GM18507 (cell line): Measurements from ENCODE around the gene ABCA2.

Source experiments
- DNase-seq: peaks from one replicate; pipeline ENCODE4 v3.0.0; 2011; ENCODE audit warnings: low read depth; ENCODE audit not compliant: insufficient read length; ENCODE audit errors: extremely low spot score
- FAIRE-seq: peaks from 2 replicates; lab custom pipeline; 2011; peaks lifted over from hg19 to GRCh38; lab: Jason Lieb, UNC

Gene ABCA2

DNA sequence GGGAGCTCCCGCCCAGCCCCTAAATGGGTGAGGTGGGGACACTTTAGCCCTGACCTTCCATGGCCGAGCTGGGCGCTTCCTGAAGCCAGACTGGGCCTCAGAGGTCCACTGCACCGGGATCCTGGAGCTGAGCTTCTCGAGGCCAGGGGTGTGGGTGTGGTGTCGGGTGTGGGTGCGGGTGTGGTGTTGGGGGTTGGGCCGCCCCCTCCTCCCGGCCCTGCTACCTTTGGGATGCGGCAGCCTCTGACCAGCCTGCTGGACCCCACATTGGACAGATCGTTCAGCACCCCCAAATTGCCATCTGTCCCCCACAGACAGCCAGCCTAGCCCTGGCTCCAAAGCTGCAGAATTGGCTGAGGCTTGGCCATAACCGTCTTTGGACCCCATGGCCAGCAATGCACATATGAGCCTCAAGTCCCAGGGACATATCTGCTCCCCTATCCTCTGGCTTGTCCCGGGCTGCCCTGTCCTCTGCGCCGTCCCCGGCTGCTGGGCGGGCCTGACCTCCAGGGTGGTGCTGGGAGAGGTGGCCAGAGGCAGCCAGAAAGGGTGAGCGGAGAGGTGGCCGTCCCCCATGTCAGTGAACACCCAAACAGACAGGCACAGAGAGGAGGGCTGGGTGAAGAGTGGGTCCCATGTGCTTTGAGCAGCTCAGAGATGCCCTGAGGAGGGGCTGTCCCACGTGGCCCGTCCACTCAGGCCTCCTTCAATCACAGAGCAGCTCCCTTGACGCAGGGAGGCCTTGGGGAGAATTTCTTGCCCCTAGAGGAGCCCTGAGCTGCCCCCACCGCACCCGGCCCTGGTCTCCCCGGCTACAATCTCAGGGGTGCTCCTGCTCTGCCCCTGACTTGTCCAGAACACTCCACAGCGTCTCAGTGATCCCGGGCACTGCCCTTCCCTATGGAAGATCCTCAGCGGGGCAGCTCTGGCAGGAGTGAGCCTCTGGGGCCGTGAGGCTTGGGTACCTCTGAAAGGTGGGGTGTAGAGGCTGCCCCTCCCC, 54.1 kb downstream of the ABCA2 start:
- FAIRE-seq = no peak
- DNase-seq = no peak

DNA sequence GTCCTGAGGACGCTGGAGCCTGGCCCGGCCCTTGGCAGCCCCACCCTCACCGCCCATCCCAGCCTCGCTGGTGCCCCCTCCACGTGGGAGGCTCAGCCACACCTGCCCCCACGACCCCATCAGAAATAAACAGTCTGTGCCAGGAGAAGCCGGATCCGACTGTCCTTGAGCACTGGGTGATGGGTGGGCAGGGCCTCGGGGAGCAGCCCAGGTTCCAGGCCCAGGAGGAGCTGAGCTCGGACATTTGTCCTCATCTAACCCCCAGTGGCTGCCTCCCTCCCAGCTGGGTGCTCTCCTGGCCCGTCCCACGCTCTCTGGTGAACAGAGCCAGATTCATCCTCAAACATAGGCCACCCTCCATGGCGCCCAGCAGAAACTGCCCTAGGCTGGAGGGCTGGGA, 55.3 kb downstream of the ABCA2 start:
- FAIRE-seq = no peak
- DNase-seq = no peak

- DNase-seq = no peak
- no peak for FAIRE-seq
Observed at GRCh38 chr9:136972335-136972734, 55.7 kb downstream of the ABCA2 start.

DNA sequence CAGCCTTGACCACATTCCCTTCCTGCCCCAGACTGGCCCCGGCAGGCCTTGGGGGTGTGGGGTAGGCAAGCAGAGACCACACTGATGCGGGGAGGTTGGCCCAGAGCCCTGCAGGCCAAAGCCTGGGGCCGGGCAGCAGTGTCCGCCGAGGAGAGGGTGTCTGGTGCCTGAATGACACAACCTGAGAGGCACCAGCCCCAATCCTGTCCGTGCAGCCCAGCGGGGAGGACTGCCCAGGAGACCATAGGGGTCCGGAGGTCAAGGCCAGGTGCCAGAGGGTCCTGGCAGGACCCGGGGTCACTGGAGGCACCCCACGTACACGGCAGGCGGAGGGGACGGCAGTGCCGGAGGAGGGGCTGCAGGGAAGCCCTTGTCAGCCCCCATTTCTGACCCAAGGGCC, 56.3 kb downstream of the ABCA2 start:
- FAIRE-seq = no peak
- no peak for DNase-seq

DNA sequence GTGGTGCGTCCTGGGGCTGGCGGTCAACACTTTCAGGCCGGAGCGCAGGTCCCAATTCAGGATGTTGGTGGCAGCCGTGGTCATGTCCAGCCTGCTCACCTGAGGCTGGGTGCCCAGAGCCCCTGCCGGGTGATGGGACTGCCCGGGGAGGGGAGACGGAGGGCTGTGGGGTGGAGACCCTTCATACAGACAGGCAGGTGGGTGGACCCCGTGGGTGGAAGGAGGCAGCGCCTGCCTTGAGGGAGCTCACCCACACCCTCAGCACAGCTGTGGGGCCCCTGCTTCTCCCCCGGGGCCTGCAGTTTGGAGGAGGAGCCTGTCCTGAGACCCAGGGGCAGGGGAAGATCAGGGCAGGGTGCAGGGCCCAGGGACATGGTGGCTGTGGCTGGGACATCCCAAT, 57.7 kb downstream of the ABCA2 start:
- DNase-seq (no peak), FAIRE-seq (no peak)

DNA sequence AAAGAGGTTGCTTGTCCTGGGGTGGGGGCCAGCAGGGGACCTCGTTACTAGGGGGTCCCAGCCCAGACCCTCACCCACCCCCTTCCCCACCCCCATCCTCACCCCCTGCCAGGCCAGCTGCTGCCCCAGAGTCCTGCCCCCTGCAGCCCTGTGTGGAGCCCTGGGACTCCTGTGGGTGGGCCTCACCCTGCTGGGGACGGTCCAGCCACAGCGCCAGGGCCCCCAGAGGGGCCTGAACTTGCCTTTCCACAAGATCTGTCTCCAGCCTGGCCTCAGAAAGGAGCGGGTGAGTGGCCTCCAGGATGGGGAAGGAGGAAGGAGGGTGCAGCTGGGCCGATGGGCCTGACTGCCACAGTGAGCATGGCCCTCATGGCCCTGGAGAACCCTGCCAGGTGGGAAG, 58.3 kb downstream of the ABCA2 start:
- no peak for DNase-seq
- no peak for FAIRE-seq

DNA sequence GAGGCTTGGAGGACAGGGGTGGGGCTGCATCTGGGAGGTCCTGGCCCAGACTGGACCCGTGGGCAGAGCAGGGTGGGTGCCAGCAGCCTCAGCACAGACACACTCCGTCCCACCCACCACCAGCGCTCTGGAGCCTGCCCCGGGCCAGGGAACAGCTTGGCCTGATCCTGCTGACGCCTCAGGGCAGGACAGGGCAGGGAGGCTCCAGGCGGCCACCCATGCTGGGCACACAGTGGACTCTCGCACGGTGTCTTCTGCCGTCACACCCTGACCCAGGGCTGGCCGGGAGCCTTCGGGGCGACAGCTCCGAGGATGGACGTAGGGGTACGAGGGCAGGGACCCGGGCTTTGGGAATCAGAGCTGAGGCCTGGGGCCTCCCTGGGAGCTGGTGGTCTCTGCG, 58.9 kb downstream of the ABCA2 start:
- FAIRE-seq = no peak
- no peak for DNase-seq

- DNase-seq (no peak), FAIRE-seq (no peak)
Observed at GRCh38 chr9:136968333-136969127, 59.5 kb downstream of the ABCA2 start.

DNA sequence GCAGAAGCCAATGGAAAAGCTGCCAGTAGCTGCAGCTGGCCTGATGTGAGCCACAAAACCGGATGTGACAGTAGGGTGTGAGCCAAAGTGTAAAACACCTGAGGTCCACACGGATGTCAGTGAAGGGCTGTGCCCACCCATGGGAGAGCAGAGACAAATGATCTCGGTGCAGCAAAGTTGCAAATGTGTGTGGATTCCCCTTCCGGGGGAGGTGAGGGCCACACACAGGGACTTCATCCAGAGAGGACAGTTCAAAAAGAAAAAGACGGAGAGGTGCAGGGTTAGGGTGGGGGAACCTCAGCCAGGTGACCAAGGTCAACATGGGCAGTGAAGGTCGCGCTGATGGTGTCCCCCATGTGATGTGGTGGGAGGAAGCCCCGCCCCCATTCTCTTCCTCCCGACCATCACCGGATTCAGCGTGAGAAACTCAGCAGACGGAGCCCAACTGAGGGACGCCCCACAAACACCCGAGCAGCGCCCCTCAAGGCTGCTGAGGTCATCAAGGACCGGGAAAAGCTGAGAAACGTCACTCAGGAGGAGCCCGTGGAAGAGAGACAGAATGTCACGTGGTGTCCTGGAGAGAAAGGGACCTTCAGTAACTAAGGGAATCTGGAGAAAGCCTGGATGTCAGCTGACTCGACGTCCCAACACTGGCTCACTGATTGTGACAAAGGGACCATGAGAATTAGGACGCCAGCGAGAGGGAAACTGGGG, 62.1 kb downstream of the ABCA2 start:
- no peak for FAIRE-seq

DNA sequence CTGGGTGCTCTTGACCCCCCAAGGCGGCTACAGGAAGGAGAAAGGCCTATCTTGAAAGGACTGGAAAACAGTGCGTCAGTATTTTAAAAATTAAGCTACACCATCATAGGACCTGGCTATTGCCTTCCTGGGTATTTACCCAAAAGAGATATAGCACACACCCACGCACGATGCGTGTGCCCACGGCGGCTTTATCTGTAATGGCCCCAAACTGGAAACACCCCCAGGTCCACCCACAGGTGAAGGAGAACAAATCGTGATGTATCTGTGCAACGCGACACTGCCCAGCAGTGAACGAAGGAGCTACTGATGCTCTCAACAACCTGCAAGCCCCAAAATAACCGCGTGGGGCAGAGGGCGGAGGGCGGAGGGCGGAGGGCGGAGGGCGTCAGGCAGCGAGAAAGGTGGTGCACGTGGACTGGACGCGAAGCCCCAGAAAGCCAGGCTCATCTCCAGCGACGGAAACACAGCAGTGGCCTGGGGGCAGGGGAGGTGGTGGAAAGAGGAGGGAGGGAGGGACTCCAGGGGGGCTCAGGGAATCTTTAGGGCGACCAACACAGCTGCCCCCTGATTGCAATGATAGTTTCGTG, 63.1 kb downstream of the ABCA2 start:
- FAIRE-seq (no peak), DNase-seq (no peak)

More for the DNA sequence above, 62.1 kb downstream of the ABCA2 start:
- no peak for DNase-seq

DNA sequence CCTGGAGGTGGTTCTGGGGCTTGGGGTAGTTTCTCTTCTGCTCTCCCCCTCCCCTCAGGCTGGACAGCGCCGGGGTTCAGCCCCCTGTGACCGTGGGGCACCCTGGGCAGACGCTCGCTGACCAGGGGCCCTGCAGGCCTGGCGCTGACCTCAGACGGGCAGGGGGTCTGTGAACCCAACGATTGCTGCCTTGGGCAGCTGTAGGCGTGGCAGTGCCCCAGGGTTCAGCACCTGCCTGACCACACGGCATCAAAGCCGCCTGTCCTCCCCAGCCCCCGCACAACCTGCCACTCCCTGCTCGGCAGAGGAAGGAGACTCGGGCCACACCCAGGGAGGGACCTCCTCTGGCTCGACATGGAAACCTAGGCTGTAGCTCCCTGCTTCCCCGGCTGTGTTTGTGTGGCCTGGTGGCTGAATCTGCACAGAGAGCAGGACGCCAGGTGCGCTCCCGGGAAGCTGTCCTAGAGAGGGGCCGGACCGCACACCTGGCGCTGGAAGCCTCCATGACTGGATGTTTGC, 63.8 kb downstream of the ABCA2 start:
- FAIRE-seq (no peak), DNase-seq (no peak)

GRCh38 chr9:136963751-136964150, 64.3 kb downstream of the ABCA2 start:
- FAIRE-seq = no peak
- no peak for DNase-seq

DNA sequence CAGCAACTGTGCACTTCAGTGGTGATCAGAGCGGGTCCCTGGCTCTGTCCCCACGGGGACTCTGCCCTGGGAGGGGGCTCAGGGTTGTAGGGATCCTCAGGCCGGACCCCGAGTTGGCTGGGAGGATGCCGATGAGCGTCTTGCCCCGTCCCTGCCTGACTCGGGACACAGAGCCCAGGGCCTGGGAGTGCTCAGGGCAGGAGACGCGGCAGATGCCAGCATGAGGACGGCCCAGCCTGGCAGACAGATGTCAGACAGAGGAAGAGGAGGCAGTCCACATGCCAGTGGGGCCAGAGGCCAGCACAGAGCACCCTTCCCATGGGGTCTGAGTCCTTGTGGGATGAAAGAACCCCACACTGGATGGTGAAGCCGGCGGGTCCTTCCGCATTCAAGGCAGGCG, 64.7 kb downstream of the ABCA2 start:
- FAIRE-seq (no peak), DNase-seq (no peak)

DNA sequence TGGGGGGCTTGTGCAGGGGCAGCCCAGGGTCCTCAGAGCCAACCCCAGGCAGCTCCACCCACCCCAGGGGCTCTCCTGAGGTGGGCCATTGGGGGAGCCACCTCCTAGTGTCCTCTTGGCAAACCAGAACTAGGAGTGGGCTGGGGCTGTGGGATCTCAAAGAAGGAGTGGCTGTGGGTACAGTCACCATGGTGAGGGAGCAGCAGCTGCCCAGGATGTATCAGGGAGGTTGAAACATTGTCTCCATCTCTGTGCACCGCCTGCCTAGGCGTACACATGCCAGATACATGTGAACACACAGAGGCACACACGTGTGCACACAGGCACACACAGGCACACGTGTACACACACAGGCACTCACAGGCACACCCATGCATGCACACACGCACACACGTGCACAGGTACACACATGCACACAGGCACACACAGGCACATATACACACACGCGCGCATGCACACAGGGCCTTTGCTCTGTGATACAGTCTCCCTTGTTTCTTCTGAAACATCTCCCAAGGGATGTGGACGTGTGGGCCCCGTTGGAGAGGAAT, 65.3 kb downstream of the ABCA2 start:
- DNase-seq (no peak), FAIRE-seq (no peak)

- no peak for DNase-seq
- FAIRE-seq = no peak
Observed at GRCh38 chr9:136962163-136962562, 65.9 kb downstream of the ABCA2 start.

- DNase-seq = no peak
- no peak for FAIRE-seq
Observed at GRCh38 chr9:136961279-136962065, 66.6 kb downstream of the ABCA2 start.

- DNase-seq = no peak
- no peak for FAIRE-seq
Observed at GRCh38 chr9:136960938-136961275, 67.1 kb downstream of the ABCA2 start.

GRCh38 chr9:136960212-136960937, 67.7 kb downstream of the ABCA2 start:
- no peak for DNase-seq
- no peak for FAIRE-seq
